ENCODE measurements around the gene SCEL.

The SCEL gene

GRCh38 chr13:77595166-77595810 is 59.8 kb downstream of the SCEL start:
- DNase-seq (ENCODE audit: low read depth) = no peak
- H3K4me3 ChIP-seq (ENCODE audit: control insufficient read depth, low read depth, low read length) = no peak overlapping the region
- no peak for TF ChIP-seq CTCF (IDR thresholded peaks at IDR 0.05; ENCODE audit: control insufficient read depth, insufficient read depth, low read depth, low read length, missing control alignments)

GRCh38 chr13:77596777-77597176 is 61.3 kb downstream of the SCEL start:
- DNase-seq (ENCODE audit: low read depth) = no peak
- no peak overlapping the region for H3K4me3 ChIP-seq (ENCODE audit: control insufficient read depth, low read depth, low read length)
- TF ChIP-seq CTCF (IDR thresholded peaks at IDR 0.05; ENCODE audit: control insufficient read depth, insufficient read depth, low read depth, low read length, missing control alignments) = no peak

GRCh38 chr13:77599351-77599750 is 63.8 kb downstream of the SCEL start:
- DNase-seq (ENCODE audit: low read depth) = no peak
- TF ChIP-seq CTCF (IDR thresholded peaks at IDR 0.05; ENCODE audit: control insufficient read depth, insufficient read depth, low read depth, low read length, missing control alignments) = no peak
- no peak overlapping the region for H3K4me3 ChIP-seq (ENCODE audit: control insufficient read depth, low read depth, low read length)

- TF ChIP-seq CTCF (IDR thresholded peaks at IDR 0.05; ENCODE audit: control insufficient read depth, insufficient read depth, low read depth, low read length, missing control alignments) = no peak
- H3K4me3 ChIP-seq (ENCODE audit: control insufficient read depth, low read depth, low read length) = no peak overlapping the region
- no peak for DNase-seq (ENCODE audit: low read depth)
These were observed 65.2 kb downstream of the SCEL start for GRCh38 chr13:77600701-77601100.

- DNase-seq (ENCODE audit: low read depth) = no peak
- TF ChIP-seq CTCF (IDR thresholded peaks at IDR 0.05; ENCODE audit: control insufficient read depth, insufficient read depth, low read depth, low read length, missing control alignments) = no peak
- no peak overlapping the region for H3K4me3 ChIP-seq (ENCODE audit: control insufficient read depth, low read depth, low read length)
These were observed 75.6 kb downstream of the SCEL start for GRCh38 chr13:77611068-77611467.

- H3K4me3 ChIP-seq (ENCODE audit: control insufficient read depth, low read depth, low read length) = no peak overlapping the region
- DNase-seq (ENCODE audit: low read depth) = no peak
- TF ChIP-seq CTCF (IDR thresholded peaks at IDR 0.05; ENCODE audit: control insufficient read depth, insufficient read depth, low read depth, low read length, missing control alignments) = no peak
These were observed 80.5 kb downstream of the SCEL start for GRCh38 chr13:77616027-77616426.

GRCh38 chr13:77619655-77620054 is 84.1 kb downstream of the SCEL start:
- no peak for DNase-seq (ENCODE audit: low read depth)
- no peak for TF ChIP-seq CTCF (IDR thresholded peaks at IDR 0.05; ENCODE audit: control insufficient read depth, insufficient read depth, low read depth, low read length, missing control alignments)
- no peak overlapping the region for H3K4me3 ChIP-seq (ENCODE audit: control insufficient read depth, low read depth, low read length)

All from AG09309 (cell line).